HepG2 (cell line): ENCODE data around the gene HOXB2.

ENCODE experiments used
- CCAR2 ChIP-seq: fragments of 200-400 bp; formaldehyde crosslinking; optimal IDR thresholded peaks from 2 replicates; pipeline ENCODE3; 2018; ENCODE audit warnings: low read depth, mild to moderate bottlenecking, low read length, moderate library complexity
- EZH2 ChIP-seq: conservative IDR thresholded peaks from 2 replicates; pipeline ENCODE4 v1.6.1; 2012; ENCODE audit warnings: mild to moderate bottlenecking, low read depth, low read length, moderate library complexity
- JUN ChIP-seq: sonication (generic); formaldehyde crosslinking; IDR thresholded peaks from 2 replicates; pipeline ENCODE4 v1.4.0; 2020; ENCODE audit warnings: mild to moderate bottlenecking, missing genetic modification reagents
- MXI1 ChIP-seq: IDR thresholded peaks from 3 replicates; pipeline ENCODE4 v1.6.1; 2012; ENCODE audit warnings: low read depth, low read length, inconsistent platforms, borderline replicate concordance
- NFIB ChIP-seq: sonication (generic); formaldehyde crosslinking; IDR thresholded peaks from 2 replicates; pipeline ENCODE4 v1.9.0; 2021; ENCODE audit warnings: missing genetic modification reagents, mild to moderate bottlenecking, borderline replicate concordance
- POLR2AphosphoS5 ChIP-seq: IDR thresholded peaks from 2 replicates; pipeline ENCODE4 v1.6.1; 2012; ENCODE audit warnings: low read depth, low read length
- RELA ChIP-seq: sonication (generic); formaldehyde crosslinking; IDR thresholded peaks from 2 replicates; pipeline ENCODE4 v1.4.0; 2020; ENCODE audit warnings: missing genetic modification reagents
- SAFB2 ChIP-seq: sonication (generic); formaldehyde crosslinking; IDR thresholded peaks from 2 replicates; pipeline ENCODE4 v1.5.1; 2020; ENCODE audit warnings: missing genetic modification reagents, low read depth, mild to moderate bottlenecking, borderline replicate concordance
- ZNF138 ChIP-seq: sonication (generic); formaldehyde crosslinking; IDR thresholded peaks from 2 replicates; pipeline ENCODE4 v1.5.0; 2020; ENCODE audit warnings: mild to moderate bottlenecking, low read depth, missing genetic modification reagents
- ZNF451 ChIP-seq: sonication (generic); formaldehyde crosslinking; IDR thresholded peaks from 2 replicates; pipeline ENCODE4 v1.5.0; 2020; ENCODE audit warnings: mild to moderate bottlenecking, missing genetic modification reagents
- TF ChIP-seq, protein P1 (sequence below): sonication (generic); formaldehyde crosslinking; IDR thresholded peaks from 2 replicates; pipeline ENCODE4 v1.5.0; 2020; ENCODE audit warnings: mild to moderate bottlenecking, missing genetic modification reagents, moderate library complexity

DNA sequence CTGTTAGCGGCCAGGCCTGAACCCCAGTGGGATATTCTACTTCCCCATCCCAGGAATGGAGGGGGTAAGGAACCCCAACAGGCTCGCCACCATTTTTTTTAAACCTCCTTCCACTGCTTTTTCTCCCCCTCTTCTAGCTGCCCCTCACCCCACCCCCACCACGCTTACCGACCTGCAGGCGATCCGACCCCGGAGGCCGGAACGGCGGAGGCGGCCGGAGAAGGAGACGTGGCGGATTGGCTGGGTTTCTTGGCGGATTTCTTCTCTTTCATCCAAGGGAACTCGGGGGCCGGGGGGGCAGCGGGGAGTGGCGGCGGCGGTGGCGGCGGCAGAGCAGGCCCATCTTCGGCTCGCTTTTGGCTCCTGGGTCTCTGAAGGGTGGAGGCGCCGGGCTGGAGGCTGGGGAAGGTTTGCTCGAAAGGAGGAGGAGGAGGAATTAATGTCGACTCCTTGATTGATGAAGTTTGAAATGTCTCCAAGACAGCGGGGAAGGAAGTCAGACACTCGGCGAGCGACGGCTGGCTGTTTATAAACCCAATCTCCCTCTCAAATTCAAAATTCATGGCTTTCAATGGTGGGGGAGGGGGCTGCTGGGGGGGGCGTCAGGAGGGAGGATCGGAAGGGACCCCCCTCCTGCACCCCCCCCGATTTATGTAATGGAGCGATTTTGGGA lies 424 bp downstream of the HOXB2 start:
- TF ChIP-seq ZNF451 (CRISPR knock-in tag) (no peak), POLR2AphosphoS5 (no peak), SAFB2 (no peak), MXI1 (no peak), EZH2 (no peak; the same call in 1 of the 2 replicates), NFIB (CRISPR knock-in tag) (no peak), JUN (CRISPR knock-in tag) (no peak), ZNF138 (CRISPR knock-in tag) (no peak), CCAR2 (no peak), RELA (CRISPR knock-in tag) (no peak)
- TF ChIP-seq, protein P1, sequence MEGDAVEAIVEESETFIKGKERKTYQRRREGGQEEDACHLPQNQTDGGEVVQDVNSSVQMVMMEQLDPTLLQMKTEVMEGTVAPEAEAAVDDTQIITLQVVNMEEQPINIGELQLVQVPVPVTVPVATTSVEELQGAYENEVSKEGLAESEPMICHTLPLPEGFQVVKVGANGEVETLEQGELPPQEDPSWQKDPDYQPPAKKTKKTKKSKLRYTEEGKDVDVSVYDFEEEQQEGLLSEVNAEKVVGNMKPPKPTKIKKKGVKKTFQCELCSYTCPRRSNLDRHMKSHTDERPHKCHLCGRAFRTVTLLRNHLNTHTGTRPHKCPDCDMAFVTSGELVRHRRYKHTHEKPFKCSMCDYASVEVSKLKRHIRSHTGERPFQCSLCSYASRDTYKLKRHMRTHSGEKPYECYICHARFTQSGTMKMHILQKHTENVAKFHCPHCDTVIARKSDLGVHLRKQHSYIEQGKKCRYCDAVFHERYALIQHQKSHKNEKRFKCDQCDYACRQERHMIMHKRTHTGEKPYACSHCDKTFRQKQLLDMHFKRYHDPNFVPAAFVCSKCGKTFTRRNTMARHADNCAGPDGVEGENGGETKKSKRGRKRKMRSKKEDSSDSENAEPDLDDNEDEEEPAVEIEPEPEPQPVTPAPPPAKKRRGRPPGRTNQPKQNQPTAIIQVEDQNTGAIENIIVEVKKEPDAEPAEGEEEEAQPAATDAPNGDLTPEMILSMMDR (CRISPR knock-in tag): no peak
